Measurements from ENCODE around the gene PITX3.

PITX3 gene

DNA sequence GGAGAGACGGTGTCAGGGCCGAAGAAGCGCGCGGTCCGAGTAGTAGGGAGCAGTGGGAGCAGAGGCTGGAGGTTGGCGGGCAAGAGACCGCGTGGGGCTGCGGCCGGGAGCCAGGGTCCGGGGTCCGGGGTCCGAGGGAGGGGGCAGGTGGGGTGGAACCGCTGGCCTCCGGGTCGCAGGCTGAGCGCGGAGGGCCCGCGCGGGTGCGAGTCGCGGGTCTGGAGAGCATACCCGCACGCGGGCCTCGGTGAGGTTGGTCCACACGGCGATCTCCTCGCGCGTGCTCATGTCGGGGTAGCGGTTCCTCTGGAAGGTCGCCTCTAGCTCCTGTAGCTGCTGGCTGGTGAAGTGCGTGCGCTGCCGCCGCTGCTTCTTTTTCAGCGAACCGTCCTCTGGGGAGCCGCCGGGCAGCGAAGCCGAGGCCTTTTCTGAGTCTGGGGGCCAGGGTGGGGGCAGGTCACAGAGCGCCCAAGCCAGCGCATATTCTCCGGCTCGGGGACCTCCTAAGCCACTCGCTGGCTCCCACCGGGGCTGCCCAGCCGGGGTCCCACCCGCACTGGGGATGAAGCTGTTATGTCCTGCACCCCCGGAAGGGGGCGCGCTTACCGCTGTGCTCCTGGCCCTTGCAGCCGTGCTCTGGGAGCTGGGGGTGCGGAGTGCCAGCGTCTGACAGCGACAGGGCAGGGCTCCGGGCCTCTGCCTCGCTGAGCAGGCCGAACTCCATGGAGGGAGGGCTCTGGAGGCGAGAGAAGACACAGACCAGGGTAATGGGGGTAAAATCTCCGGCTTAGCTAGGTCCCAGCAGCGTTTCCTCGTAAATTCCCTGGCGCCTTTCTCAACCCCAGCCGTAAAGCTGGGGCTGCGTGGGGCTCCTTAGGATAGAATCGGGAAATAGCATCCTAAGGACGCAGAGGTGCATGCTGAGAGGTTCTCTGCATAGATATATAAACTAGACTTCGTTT, 9.7 kb downstream of the PITX3 start:
- TF ChIP-seq, protein P1, sequence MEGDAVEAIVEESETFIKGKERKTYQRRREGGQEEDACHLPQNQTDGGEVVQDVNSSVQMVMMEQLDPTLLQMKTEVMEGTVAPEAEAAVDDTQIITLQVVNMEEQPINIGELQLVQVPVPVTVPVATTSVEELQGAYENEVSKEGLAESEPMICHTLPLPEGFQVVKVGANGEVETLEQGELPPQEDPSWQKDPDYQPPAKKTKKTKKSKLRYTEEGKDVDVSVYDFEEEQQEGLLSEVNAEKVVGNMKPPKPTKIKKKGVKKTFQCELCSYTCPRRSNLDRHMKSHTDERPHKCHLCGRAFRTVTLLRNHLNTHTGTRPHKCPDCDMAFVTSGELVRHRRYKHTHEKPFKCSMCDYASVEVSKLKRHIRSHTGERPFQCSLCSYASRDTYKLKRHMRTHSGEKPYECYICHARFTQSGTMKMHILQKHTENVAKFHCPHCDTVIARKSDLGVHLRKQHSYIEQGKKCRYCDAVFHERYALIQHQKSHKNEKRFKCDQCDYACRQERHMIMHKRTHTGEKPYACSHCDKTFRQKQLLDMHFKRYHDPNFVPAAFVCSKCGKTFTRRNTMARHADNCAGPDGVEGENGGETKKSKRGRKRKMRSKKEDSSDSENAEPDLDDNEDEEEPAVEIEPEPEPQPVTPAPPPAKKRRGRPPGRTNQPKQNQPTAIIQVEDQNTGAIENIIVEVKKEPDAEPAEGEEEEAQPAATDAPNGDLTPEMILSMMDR (IDR thresholded peaks at IDR 0.05; ENCODE audit: insufficient read depth, low read depth, low read length, missing control alignments): peak; percentile 89
- peak; percentile 57 for DNase-seq (ENCODE audit: low read depth)
- peak overlapping the region; percentile 38 for H3K4me3 ChIP-seq (ENCODE audit: low read length)

DNA sequence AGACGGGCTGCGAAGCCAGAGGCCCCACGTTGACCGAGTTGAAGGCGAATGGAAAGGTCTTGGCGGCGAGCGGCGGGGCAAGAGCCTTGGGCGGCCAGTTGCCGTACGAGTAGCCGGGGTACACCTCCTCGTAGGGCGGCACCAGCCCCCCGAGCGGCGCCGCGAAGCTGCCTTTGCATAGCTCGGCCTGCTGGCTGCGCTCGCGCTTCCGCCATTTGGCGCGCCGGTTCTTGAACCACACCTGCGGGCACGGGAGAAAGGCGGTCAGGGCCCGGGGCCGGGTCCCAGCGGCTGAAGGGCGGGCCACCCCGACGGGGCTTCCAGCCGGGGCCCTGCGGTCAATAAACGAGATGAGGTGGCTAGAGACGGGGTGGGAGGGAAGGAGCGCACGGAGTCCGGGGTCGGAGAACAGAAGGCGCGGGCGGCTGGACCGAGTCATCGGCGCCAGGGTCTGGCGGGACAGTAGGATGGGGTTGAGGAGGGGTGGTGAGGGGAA, 10.4 kb downstream of the PITX3 start:
- peak; percentile 58 for DNase-seq (ENCODE audit: low read depth)
- TF ChIP-seq, protein P1 (IDR thresholded peaks at IDR 0.05; ENCODE audit: insufficient read depth, low read depth, low read length, missing control alignments): peak; percentile 34
- H3K4me3 ChIP-seq (ENCODE audit: low read length): peak overlapping the region; percentile 38

DNA sequence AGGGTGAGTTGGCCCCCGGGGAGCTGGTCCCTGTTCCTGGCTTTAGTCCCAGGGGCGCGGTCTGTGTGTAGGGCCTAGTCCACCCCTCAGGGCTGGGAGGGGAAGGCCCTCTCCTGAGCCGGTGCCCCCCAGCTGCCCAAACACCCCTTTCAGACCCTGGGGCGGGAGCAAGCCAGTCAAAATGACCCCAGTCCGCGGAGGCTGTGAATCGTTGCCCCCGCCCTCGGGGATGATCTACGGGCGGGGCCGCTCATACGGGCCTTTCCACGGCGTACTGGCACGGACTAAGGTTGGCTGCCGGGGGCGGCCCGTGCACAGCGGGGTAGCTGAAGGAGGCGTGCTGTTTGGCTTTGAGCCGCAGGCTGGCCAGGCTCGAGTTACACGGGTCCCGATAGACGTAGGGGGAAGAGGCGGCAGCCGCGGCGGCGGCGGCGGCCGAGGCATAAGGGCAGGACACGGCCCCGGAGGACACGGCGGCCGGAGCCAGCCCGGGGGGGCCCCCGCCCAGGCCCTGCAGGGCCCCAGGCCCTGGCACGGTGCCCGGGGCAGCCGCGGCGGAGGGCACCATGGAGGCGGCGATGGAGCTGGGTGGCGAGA, 10.9 kb downstream of the PITX3 start:
- TF ChIP-seq, protein P1 (IDR thresholded peaks at IDR 0.05; ENCODE audit: insufficient read depth, low read depth, low read length, missing control alignments): no peak
- peak overlapping the region; percentile 38 for H3K4me3 ChIP-seq (ENCODE audit: low read length)
- peak; percentile 58 for DNase-seq (ENCODE audit: low read depth)

DNA sequence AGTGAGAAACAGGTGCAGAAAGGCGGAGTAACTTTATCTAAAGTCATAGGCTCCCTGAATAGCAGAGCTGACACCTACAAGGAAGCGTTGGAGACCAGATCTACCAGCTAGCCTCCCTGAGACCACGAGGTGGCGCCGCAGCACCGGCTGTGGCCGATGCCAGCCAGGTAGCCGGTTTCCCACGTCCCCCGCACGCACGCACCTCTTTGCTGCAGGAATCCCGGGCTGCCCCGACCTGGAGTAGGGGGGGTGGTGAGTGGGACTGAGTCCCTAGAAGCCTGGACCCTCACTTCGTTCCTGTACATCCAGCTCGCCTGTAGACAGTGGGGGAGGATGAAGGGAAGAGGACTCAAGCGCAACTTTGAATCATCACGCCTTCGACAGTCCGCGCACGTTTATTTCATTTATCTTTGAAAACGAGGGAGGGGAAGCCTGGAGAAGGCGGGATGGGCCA, 11.5 kb downstream of the PITX3 start:
- peak; percentile 87 for DNase-seq (ENCODE audit: low read depth)
- H3K4me3 ChIP-seq (ENCODE audit: low read length): peak overlapping the region; percentile 24
- TF ChIP-seq, protein P1 (IDR thresholded peaks at IDR 0.05; ENCODE audit: insufficient read depth, low read depth, low read length, missing control alignments): peak; percentile 97

DNA sequence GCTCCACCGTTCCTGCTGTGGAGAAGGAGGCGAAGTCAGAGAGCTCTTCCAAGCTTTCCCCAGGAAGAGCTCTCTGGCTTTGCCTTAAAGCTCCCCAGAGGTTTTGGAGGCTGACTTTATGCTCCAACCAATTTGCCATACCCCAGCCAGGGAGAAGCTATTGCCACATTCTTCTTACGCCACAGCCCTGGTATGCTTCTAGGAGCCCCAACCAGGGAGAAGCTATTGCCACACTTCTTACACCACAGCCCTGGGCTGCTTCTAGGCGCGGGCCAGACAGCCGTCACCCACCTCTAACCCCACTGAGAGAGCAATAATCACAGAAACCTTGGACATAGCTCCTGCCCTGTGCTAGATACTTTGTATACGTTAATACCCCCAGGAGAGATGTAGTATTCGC, 14.3 kb downstream of the PITX3 start:
- peak; percentile 82 for DNase-seq (ENCODE audit: low read depth)
- TF ChIP-seq, protein P1 (IDR thresholded peaks at IDR 0.05; ENCODE audit: insufficient read depth, low read depth, low read length, missing control alignments): no peak
- H3K4me3 ChIP-seq (ENCODE audit: low read length): no peak overlapping the region

DNA sequence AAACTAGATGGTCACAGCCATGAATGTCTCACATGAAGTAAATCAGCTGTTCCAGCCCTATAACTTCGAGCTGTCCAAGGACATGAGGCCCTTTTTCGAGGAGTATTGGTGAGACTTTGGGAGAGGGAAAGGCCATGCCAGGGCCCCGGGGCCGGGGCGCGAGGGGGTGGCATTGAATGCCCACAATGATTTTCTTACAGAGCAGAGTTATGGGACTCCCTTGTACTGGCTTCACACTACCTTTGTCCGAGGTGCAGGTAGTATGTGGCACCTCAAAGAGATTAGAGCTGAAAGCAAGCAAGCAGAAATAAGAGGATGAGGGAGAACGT, 14.8 kb downstream of the PITX3 start:
- TF ChIP-seq, protein P1 (IDR thresholded peaks at IDR 0.05; ENCODE audit: insufficient read depth, low read depth, low read length, missing control alignments): no peak
- H3K4me3 ChIP-seq (ENCODE audit: low read length): peak overlapping the region; percentile 16
- no peak for DNase-seq (ENCODE audit: low read depth)
